Hematopoietic multipotent progenitor cell treated with erythropoietin and hydrocortisone succinate and interleukin-3 and kit ligand, for 6 days (in vitro differentiated cells): ENCODE results near the gene NBPF1.
"Not testable (repeated sequence)": the region's sequence is repeated elsewhere in the genome, so short reads cannot be mapped to it uniquely, and the experiment has no call there.

Experiments
- DNase-seq: peaks from one replicate; pipeline ENCODE4 v3.0.0-alpha.2; 2015

Gene NBPF1

GRCh38 chr1:16613185-16614147 lies at the start of gene NBPF1:
TSS of gene NBPF1 (minus strand) at chr1:16613564.
- DNase-seq = peak; percentile 98

- DNase-seq = not testable (repeated sequence)
These were observed 44.9 kb upstream of the NBPF1 start for GRCh38 chr1:16658234-16658633.

- DNase-seq = not testable (repeated sequence)
These were observed 43.8 kb upstream of the NBPF1 start for GRCh38 chr1:16656981-16657683.

GRCh38 chr1:16656574-16656973 lies 43.2 kb upstream of the NBPF1 start:
- not testable (repeated sequence) for DNase-seq

GRCh38 chr1:16651560-16651959 lies 38.2 kb upstream of the NBPF1 start:
- not testable (repeated sequence) for DNase-seq

GRCh38 chr1:16649960-16650359 lies 36.6 kb upstream of the NBPF1 start:
- not testable (repeated sequence) for DNase-seq

GRCh38 chr1:16649390-16649789 lies 36.0 kb upstream of the NBPF1 start:
- DNase-seq = not testable (repeated sequence)

GRCh38 chr1:16648756-16649155 lies 35.4 kb upstream of the NBPF1 start:
- DNase-seq = not testable (repeated sequence)

GRCh38 chr1:16648250-16648649 lies 34.9 kb upstream of the NBPF1 start:
- not testable (repeated sequence) for DNase-seq

GRCh38 chr1:16647179-16648176 lies 34.1 kb upstream of the NBPF1 start:
- DNase-seq = not testable (repeated sequence)

GRCh38 chr1:16646716-16647115 lies 33.4 kb upstream of the NBPF1 start:
- not testable (repeated sequence) for DNase-seq

GRCh38 chr1:16646061-16646664 lies 32.8 kb upstream of the NBPF1 start:
- DNase-seq = not testable (repeated sequence)

- not testable (repeated sequence) for DNase-seq
These were observed 32.1 kb upstream of the NBPF1 start for GRCh38 chr1:16645271-16646060.

GRCh38 chr1:16644482-16645270 lies 31.3 kb upstream of the NBPF1 start:
- peak; percentile 95 for DNase-seq

- DNase-seq = no peak
These were observed 30.8 kb upstream of the NBPF1 start for GRCh38 chr1:16644193-16644481.

GRCh38 chr1:16643476-16644192 lies 30.3 kb upstream of the NBPF1 start:
- peak; percentile 84 for DNase-seq

GRCh38 chr1:16643001-16643411 lies 29.6 kb upstream of the NBPF1 start:
- DNase-seq = not testable (repeated sequence)

- DNase-seq = not testable (repeated sequence)
These were observed 28.9 kb upstream of the NBPF1 start for GRCh38 chr1:16642025-16642966.
